GM12873 (cell line): Measurements from ENCODE around the gene HESX1.

Experiments used
- TF ChIP-seq, protein P1 (sequence below): IDR thresholded peaks from 2 replicates; pipeline ENCODE4 v1.5.1; 2012; ENCODE audit warnings: low read depth, mild to moderate bottlenecking, moderate library complexity, low read length, control low read depth; ENCODE audit not compliant: insufficient read depth; ENCODE audit errors: missing control alignments

Gene HESX1

GRCh38 chr3:57199895-57200297 is at the start of gene HESX1:
HESX1 (minus strand) TSS chr3:57199978; CDS start chr3:57199918, 60 bp downstream.
- TF ChIP-seq, protein P1, sequence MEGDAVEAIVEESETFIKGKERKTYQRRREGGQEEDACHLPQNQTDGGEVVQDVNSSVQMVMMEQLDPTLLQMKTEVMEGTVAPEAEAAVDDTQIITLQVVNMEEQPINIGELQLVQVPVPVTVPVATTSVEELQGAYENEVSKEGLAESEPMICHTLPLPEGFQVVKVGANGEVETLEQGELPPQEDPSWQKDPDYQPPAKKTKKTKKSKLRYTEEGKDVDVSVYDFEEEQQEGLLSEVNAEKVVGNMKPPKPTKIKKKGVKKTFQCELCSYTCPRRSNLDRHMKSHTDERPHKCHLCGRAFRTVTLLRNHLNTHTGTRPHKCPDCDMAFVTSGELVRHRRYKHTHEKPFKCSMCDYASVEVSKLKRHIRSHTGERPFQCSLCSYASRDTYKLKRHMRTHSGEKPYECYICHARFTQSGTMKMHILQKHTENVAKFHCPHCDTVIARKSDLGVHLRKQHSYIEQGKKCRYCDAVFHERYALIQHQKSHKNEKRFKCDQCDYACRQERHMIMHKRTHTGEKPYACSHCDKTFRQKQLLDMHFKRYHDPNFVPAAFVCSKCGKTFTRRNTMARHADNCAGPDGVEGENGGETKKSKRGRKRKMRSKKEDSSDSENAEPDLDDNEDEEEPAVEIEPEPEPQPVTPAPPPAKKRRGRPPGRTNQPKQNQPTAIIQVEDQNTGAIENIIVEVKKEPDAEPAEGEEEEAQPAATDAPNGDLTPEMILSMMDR, result no peak

GRCh38 chr3:57244946-57245345 is 45.2 kb upstream of the HESX1 start:
- TF ChIP-seq, protein P1, result no peak

DNA sequence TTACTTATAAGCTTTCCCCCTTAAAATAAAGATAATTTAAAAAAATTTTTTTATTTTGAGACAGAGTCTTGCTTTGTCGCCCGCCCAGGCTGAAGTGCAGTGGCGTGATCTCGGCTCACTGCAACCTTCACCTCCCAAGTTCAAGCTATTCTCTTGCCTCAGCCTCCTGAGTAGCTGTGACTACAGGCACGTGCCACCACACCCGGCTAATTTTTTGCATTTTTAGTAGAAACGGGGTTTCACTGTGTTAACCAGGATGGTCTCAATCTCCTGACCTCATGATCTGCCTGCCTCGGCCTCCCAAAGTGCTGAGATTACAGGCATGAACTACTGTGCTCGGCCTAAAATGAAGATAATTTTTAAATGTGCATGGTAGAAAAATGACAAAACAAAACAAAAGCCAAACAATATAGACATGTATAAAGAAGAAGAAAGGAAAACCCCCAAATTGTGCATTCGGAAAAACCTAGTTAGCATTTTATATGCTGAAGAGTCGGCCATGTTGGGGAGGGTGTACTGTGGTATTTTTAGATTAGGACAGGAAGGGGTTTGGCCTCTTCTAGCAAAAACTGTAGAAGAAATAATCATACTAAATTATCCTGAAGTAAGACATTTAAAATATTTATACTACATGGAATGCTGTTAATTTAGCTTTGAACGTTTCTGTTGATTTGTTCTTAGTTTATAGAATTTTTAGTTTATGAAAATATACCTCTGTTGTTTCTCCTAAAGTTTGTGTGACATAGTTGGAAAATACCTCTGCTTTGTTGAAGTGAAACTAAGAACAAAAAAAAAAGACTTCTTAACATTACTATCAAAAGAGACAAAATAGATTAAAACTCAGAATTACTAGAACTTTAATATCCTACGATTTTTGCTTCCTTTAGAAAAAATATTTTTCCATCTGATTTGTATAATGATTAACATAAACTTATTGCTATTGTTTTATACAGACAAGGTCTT is 35.1 kb upstream of the HESX1 start:
- TF ChIP-seq, protein P1, result no peak

- TF ChIP-seq, protein P1, result no peak
Observed at GRCh38 chr3:57233799-57234198, 34.0 kb upstream of the HESX1 start.

DNA sequence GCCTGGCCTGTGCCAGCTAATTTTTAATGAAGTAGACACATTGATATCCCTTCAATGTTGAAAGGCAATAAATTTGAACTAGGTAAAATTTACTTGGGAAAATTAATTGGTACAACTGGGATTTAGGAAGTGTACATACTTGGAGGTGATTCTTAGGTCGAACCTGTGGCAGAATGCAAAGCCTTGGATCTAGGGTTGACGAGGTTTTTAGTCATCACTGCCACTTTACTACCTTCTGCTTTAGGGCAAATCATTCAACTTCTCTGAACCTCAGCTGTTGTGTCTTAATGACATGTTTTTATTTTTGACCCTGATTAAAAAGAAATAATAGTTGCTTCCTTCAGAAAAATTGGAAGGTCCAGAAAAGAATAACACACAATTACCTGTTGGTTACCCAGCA is 30.2 kb upstream of the HESX1 start:
- TF ChIP-seq, protein P1, result no peak

GRCh38 chr3:57227930-57228751 is 28.4 kb upstream of the HESX1 start:
- TF ChIP-seq, protein P1, result no peak
